RWPE1 (cell line): ENCODE measurements around the gene GLT1D1.

ENCODE experiments used
- CTCF ChIA-PET: fragments of 350-600 bp; sonication (Branson Sonifier 250); formaldehyde crosslinking; extraction: SDS; loops from one replicate; lab custom pipeline; 2021; lab: Yijun Ruan, JAX
- POLR2A ChIA-PET: fragments of 400-600 bp; formaldehyde crosslinking; extraction: SDS; loops from one replicate; lab custom pipeline; 2020; ENCODE audit warnings: antibody characterized with exemption; ENCODE audit not compliant: low non-redundant PET; lab: Yijun Ruan, JAX
- DNase-seq: peaks from one replicate; pipeline ENCODE4 v3.0.0; 2012; ENCODE audit warnings: low spot score
- H3K27ac ChIP-seq: fragments of 450-650 bp; 2 replicates; pipeline ENCODE4 v1.5.1; 2017
- CTCF ChIP-seq: fragments of 450-650 bp; conservative IDR thresholded peaks from 2 replicates; pipeline ENCODE4 v1.5.1; 2017; ENCODE audit warnings: low read depth, mild to moderate bottlenecking

Gene GLT1D1

GRCh38 chr12:128863957-128864356 is 10.7 kb downstream of the GLT1D1 start:
- DNase-seq: no peak
- CTCF ChIA-PET: no interaction called here
- no peak overlapping the region for H3K27ac ChIP-seq
- POLR2A ChIA-PET: no interaction called here
- TF ChIP-seq CTCF: no peak

- TF ChIP-seq CTCF: no peak
- no peak overlapping the region for H3K27ac ChIP-seq
- no peak for DNase-seq
- ChIA-PET CTCF (no interaction called here), POLR2A (no interaction called here)
Measured at GRCh38 chr12:128864516-128865186, 11.4 kb downstream of the GLT1D1 start.

- H3K27ac ChIP-seq: no peak overlapping the region
- TF ChIP-seq CTCF: no peak
- POLR2A ChIA-PET: no interaction called here
- CTCF ChIA-PET: no interaction called here
- DNase-seq: no peak
Measured at GRCh38 chr12:128867466-128867865, 14.2 kb downstream of the GLT1D1 start.

GRCh38 chr12:128871516-128871892 is 18.2 kb downstream of the GLT1D1 start:
- POLR2A ChIA-PET: no interaction called here
- CTCF ChIA-PET: no interaction called here
- DNase-seq: no peak
- no peak overlapping the region for H3K27ac ChIP-seq
- no peak for TF ChIP-seq CTCF

- POLR2A ChIA-PET: no interaction called here
- no peak for TF ChIP-seq CTCF
- no peak overlapping the region for H3K27ac ChIP-seq
- CTCF ChIA-PET: interaction anchor here (0.6 kb wide), 1 partner anchor 32 kb away, joined by 9 read pairs; no protein-coding TSS in a partner anchor
- DNase-seq: no peak
Measured at GRCh38 chr12:128872303-128872702, 19.0 kb downstream of the GLT1D1 start.

GRCh38 chr12:128876559-128876958 is 23.3 kb downstream of the GLT1D1 start:
- DNase-seq: no peak
- CTCF ChIA-PET: interaction anchor here (0.6 kb wide), 1 partner anchor 1599 kb away, joined by 3 read pairs; no protein-coding TSS in a partner anchor
- POLR2A ChIA-PET: no interaction called here
- no peak for TF ChIP-seq CTCF
- no peak overlapping the region for H3K27ac ChIP-seq
